Inferior parietal cortex (tissue), 1 donor: ENCODE measurements around the gene PGAP1.

Experiments
- DNase-seq: peaks from one replicate; pipeline ENCODE4 v3.0.0-alpha.2; 2016; ENCODE audit errors: extremely low spot score

PGAP1 gene

DNA sequence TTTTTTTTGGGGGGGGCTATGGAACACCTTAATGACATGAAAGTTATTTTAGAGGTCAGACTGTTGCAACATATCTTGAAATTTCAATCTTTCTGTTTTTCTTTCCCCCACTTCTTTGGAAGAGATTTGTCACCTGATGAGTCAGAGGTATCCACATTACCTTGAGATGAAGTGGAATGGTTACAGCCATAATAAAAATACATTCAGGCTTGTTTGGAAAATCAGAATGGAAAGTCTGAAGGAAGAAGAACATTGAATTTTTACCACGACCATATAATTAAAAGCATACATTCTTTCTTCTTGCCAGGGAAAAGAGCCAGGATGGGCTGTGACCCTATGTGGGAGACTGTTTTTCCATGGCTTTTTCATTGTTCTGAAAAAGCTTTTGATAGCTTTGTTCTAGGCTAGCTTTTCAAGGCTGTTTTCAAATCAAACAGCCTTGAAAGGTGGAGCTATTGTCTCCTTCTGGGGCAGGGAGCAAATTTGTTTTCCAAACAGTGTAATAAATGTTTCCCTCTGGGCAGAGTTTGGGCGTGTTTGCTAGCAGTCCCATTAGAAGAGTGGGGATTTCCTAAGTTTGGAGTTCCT is 124.7 kb downstream of the PGAP1 start:
- DNase-seq = no peak

GRCh38 chr2:196798980-196799379 is 127.5 kb downstream of the PGAP1 start:
- no peak for DNase-seq

DNA sequence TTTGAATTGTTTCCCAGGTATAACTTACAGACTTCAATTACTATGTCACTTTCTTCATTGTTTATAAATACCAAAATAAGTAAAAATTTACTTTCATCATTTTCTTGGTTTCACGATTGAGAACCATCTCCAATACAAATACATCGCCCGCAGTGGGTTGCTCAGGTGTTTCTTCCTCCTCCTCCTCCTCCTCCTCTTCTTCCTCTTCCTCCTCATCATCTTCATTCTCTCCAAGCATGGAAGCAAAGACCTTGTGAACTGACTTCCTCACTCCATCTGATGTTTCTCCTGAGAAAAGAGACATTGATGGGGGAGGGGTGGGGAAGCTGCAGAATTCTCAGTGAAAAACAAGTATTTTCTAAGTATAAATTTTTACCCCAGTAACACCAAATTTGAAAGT is 133.6 kb downstream of the PGAP1 start:
- DNase-seq = no peak

DNA sequence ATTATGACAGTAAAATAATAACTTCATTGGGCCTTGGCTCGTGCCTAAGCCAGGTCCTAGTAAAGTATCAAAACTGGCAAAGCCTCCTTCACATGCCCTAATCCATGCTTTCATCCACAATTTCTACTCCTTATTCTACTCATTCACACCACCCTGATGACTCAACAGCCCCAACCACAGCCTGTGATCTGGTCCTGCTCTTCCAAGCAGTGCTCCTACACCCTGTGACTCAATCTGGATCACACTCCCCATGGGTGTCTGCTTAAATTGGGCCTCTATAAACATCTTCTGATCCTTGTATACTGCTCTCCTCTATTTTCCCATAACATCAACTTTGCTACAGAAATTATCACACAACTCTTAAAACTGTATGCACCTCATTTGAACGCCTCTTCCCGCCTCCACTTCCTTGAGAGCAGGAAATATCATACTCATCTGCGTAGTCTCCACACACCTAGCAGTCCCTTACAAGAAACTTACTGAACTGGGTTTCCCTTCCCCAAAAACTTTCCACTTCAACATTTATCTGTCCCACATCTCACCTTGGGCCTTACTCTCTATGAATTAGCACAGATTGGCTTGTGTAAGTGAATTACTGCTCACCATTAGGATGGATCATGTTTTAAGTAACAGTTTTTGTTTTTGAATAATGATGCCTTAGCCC is 142.9 kb downstream of the PGAP1 start:
- no peak for DNase-seq
